Measurements from ENCODE around the gene LAS1L.

DNA sequence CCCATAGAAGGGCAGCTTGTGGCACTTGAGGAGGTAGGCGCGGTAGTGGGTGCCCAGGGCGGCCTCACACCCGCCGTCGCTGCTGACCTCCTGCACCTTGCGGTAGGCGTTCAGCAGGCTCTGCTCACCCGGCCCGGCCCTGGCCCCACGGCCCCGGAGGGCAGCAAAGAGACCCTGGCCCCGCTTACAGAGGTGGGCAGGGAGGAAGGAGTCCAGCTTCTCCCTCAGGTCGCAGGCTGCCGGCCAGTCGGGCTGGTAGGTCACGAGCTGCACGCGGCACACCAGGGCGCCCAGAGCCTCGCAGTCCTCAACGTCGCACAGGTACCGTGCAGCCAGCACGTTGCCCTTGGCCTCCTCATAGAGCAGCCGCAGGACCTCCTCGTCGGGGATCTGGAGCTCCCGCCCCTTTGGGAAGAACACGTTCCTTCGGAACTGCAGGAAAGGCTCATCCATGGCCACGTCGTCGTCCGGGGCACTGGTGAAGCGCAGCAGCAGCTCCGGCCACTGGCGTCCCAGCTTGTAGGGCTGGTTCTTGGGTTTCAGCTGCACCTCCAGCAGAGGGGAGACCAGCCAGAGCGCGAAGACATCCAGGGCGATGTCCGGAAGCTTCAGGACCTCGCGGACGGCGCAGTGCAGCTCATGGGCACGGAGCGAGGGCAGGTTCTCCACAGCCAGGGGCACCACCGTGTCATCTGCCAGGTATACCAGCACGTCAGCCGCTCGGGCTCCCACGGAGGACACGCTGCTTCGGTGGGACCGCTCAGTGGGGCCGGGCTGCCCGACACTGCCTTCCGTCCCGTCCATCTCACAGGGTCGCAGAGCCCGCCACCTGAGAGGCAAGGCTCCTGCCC is 17.1 kb upstream of the LAS1L start:
- TF ChIP-seq, protein P1, sequence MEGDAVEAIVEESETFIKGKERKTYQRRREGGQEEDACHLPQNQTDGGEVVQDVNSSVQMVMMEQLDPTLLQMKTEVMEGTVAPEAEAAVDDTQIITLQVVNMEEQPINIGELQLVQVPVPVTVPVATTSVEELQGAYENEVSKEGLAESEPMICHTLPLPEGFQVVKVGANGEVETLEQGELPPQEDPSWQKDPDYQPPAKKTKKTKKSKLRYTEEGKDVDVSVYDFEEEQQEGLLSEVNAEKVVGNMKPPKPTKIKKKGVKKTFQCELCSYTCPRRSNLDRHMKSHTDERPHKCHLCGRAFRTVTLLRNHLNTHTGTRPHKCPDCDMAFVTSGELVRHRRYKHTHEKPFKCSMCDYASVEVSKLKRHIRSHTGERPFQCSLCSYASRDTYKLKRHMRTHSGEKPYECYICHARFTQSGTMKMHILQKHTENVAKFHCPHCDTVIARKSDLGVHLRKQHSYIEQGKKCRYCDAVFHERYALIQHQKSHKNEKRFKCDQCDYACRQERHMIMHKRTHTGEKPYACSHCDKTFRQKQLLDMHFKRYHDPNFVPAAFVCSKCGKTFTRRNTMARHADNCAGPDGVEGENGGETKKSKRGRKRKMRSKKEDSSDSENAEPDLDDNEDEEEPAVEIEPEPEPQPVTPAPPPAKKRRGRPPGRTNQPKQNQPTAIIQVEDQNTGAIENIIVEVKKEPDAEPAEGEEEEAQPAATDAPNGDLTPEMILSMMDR (IDR thresholded peaks at IDR 0.05): no peak
- no peak for TF ChIP-seq POLR2A (IDR thresholded peaks at IDR 0.05)

Data from transverse colon (tissue), 3 donors.